H1 (cell line): ENCODE measurements around the gene PDK4. TPM values are rescaled to one million over a fixed set of nuclear protein-coding genes. Genes with fewer than 3 reads are reported as not detected.

Experiments used
- CTCF ChIA-PET: fragments of 300-600 bp; sonication (Branson Sonifier 250); formaldehyde crosslinking; loops from one replicate; lab custom pipeline; 2021; ENCODE audit not compliant: partially characterized antibody; lab: Charles Lee
- POLR2A ChIA-PET: fragments of 300-600 bp; sonication (Branson Sonifier 250); formaldehyde crosslinking; loops from one replicate; lab custom pipeline; 2021; ENCODE audit warnings: inconsistent platforms; ENCODE audit not compliant: partially characterized antibody; lab: Charles Lee
- DNase-seq, 2 experiments: peaks; one replicate each; pipeline versions ENCODE4 v3.0.0 to v3.0.0-alpha.2; 2010 to 2022; ENCODE audit warnings: low spot score in 2 of 2, low read depth in 1 of 2, mixed read lengths in 1 of 2
- FAIRE-seq: peaks from 2 replicates; lab custom pipeline; 2011; peaks lifted over from hg19 to GRCh38; lab: Jason Lieb, UNC
- H2AFZ ChIP-seq: 2 replicates; pipeline ENCODE4 v1.8.1; 2012; ENCODE audit warnings: low read length, inconsistent platforms
- H2AK5ac ChIP-seq: 2 replicates; pipeline ENCODE4 v1.6.1; 2013; ENCODE audit warnings: low read depth, low read length
- H2BK120ac ChIP-seq: replicated peaks from 2 replicates; pipeline ENCODE3; 2013; ENCODE audit warnings: low read depth, low read length, inconsistent platforms
- H2BK12ac ChIP-seq: 2 replicates; pipeline ENCODE4 v1.6.1; 2013; ENCODE audit warnings: low read depth, low read length
- H2BK15ac ChIP-seq: 2 replicates; pipeline ENCODE4 v1.6.1; 2013; ENCODE audit warnings: low read length
- H2BK20ac ChIP-seq: 2 replicates; pipeline ENCODE4 v1.6.1; 2013; ENCODE audit warnings: low read length
- H2BK5ac ChIP-seq: 2 replicates; pipeline ENCODE4 v1.6.1; 2013; ENCODE audit warnings: low read depth, low read length
- H3K14ac ChIP-seq: 2 replicates; pipeline ENCODE4 v1.6.1; 2013; ENCODE audit warnings: inconsistent platforms; ENCODE audit not compliant: insufficient read length
- H3K18ac ChIP-seq: 2 replicates; pipeline ENCODE4 v1.6.1; 2013; ENCODE audit warnings: low read length; ENCODE audit errors: extremely low read depth
- H3K23ac ChIP-seq: 2 replicates; pipeline ENCODE4 v1.6.1; 2013; ENCODE audit warnings: inconsistent platforms; ENCODE audit not compliant: insufficient read length
- H3K23me2 ChIP-seq: 2 replicates; pipeline ENCODE4 v1.6.1; 2013; ENCODE audit warnings: low read depth, low read length
- H3K27ac ChIP-seq: 2 replicates; pipeline ENCODE4 v1.6.1; 2011; ENCODE audit warnings: low read depth, low read length, inconsistent platforms
- H3K27me3 ChIP-seq, 4 experiments: replicated peaks in 1 of 4; 1 replicate in 1 of 4; 2 replicates in 3 of 4; pipeline versions ENCODE4 v1.6.1 to v1.8.1; 2011 to 2013; ENCODE audit warnings: low read length in 3 of 4, mild to moderate bottlenecking in 3 of 4, inconsistent platforms in 2 of 4, mixed read lengths in 2 of 4, moderate library complexity in 1 of 4; ENCODE audit not compliant: control insufficient read depth in 3 of 4, insufficient read depth in 3 of 4; ENCODE audit errors: extremely low read depth in 1 of 4
- H3K36me3 ChIP-seq, 4 experiments: 2 replicates each; pipeline versions ENCODE4 v1.6.1 to v1.8.1; 2011 to 2013; ENCODE audit warnings: mild to moderate bottlenecking in 4 of 4, low read length in 3 of 4, moderate library complexity in 2 of 4, control low read depth in 1 of 4, inconsistent platforms in 1 of 4; ENCODE audit not compliant: insufficient read depth in 4 of 4, control insufficient read depth in 2 of 4
- H3K4ac ChIP-seq: replicated peaks from 2 replicates; pipeline ENCODE3; 2013; ENCODE audit warnings: low read length, low read depth, mixed read lengths, inconsistent platforms; ENCODE audit not compliant: insufficient read length
- H3K4me1 ChIP-seq, 4 experiments: replicated peaks in 1 of 4; 1 replicate in 1 of 4; 2 replicates in 3 of 4; pipeline versions ENCODE4 v1.6.1 to v1.8.1; 2011 to 2013; ENCODE audit warnings: low read length in 3 of 4, inconsistent platforms in 2 of 4, mixed read lengths in 1 of 4; ENCODE audit not compliant: insufficient read depth in 4 of 4, control insufficient read depth in 3 of 4
- H3K4me2 ChIP-seq, 2 experiments: 2 replicates each; pipeline versions ENCODE4 v1.6.1 to v1.8.1; 2011 to 2013; ENCODE audit warnings: low read depth in 2 of 2, low read length in 2 of 2, control low read depth in 1 of 2, inconsistent platforms in 1 of 2, mild to moderate bottlenecking in 1 of 2; ENCODE audit not compliant: insufficient read depth in 1 of 2
- H3K4me3 ChIP-seq, 4 experiments: fragments of 200-600, 300-600 bp in 1 of 4; sonication (generic), shearing (Covaris generic), sonication (Bioruptor Twin) in 1 of 4; 2 replicates each; pipeline versions ENCODE4 v1.5.1 to v1.8.1; 2011 to 2016; ENCODE audit warnings: low read length in 4 of 4, low read depth in 3 of 4, control low read depth in 2 of 4, inconsistent platforms in 2 of 4, mild to moderate bottlenecking in 2 of 4, mixed read lengths in 1 of 4, moderate library complexity in 1 of 4; ENCODE audit not compliant: insufficient read depth in 2 of 4; ENCODE audit errors: extremely low read depth in 1 of 4
- H3K56ac ChIP-seq: replicated peaks from 2 replicates; pipeline ENCODE3; 2013; ENCODE audit warnings: low read depth, mild to moderate bottlenecking, mixed read lengths, low read length, inconsistent platforms; ENCODE audit not compliant: insufficient read length
- H3K79me1 ChIP-seq: 2 replicates; pipeline ENCODE4 v1.6.1; 2013; ENCODE audit warnings: low read depth, low read length, control low read depth
- H3K79me2 ChIP-seq, 2 experiments: 2 replicates each; pipeline versions ENCODE4 v1.6.1 to v1.8.1; 2012 to 2013; ENCODE audit warnings: low read length in 2 of 2, mild to moderate bottlenecking in 2 of 2, inconsistent platforms in 1 of 2; ENCODE audit not compliant: insufficient read depth in 2 of 2, control insufficient read depth in 1 of 2
- H3K9ac ChIP-seq, 4 experiments: replicated peaks in 1 of 4; 1 replicate in 1 of 4; 2 replicates in 3 of 4; pipeline versions ENCODE4 v1.6.1 to v1.8.1; 2011 to 2013; ENCODE audit warnings: low read depth in 3 of 4, low read length in 3 of 4, control low read depth in 2 of 4, mild to moderate bottlenecking in 2 of 4, moderate library complexity in 2 of 4, inconsistent platforms in 1 of 4; ENCODE audit errors: extremely low read depth in 1 of 4
- H3K9me3 ChIP-seq, 2 experiments: 2 replicates each; pipeline versions ENCODE4 v1.6.1 to v1.8.1; 2012 to 2013; ENCODE audit warnings: mild to moderate bottlenecking in 2 of 2, moderate library complexity in 2 of 2, control low read depth in 1 of 2, inconsistent platforms in 1 of 2, low read depth in 1 of 2, low read length in 1 of 2, mixed read lengths in 1 of 2; ENCODE audit not compliant: insufficient read depth in 2 of 2
- H4K20me1 ChIP-seq, 2 experiments: replicated peaks in 1 of 2; 2 replicates each; pipeline versions ENCODE3 to v1.8.1; 2011 to 2013; ENCODE audit warnings: inconsistent platforms in 2 of 2, low read length in 2 of 2, mild to moderate bottlenecking in 1 of 2; ENCODE audit not compliant: insufficient read depth in 2 of 2, control insufficient read depth in 1 of 2
- H4K5ac ChIP-seq: 2 replicates; pipeline ENCODE4 v1.6.1; 2013; ENCODE audit warnings: low read length, low read depth, mixed read lengths, inconsistent platforms; ENCODE audit not compliant: insufficient read length
- H4K8ac ChIP-seq: 2 replicates; pipeline ENCODE4 v1.8.0; 2013; ENCODE audit warnings: mild to moderate bottlenecking, moderate library complexity, low read length, inconsistent platforms; ENCODE audit not compliant: insufficient read depth; ENCODE audit errors: extremely low read depth
- H4K91ac ChIP-seq: replicated peaks from 2 replicates; pipeline ENCODE3; 2013; ENCODE audit warnings: low read length, mixed read lengths, inconsistent platforms; ENCODE audit not compliant: insufficient read length
- ASH2L ChIP-seq: fragments of 200-600, 300-600 bp; sonication (generic); IDR thresholded peaks from one replicate; pipeline ENCODE4 v1.7.1; 2017; ENCODE audit warnings: low read length
- CEBPB ChIP-seq: IDR thresholded peaks from 2 replicates; pipeline ENCODE4 v1.6.1; 2012; ENCODE audit warnings: low read depth, low read length
- EGR1 ChIP-seq: IDR thresholded peaks from 2 replicates; pipeline ENCODE4 v1.6.1; 2011; ENCODE audit warnings: low read depth, low read length, borderline replicate concordance
- RBBP5 ChIP-seq: IDR thresholded peaks from 2 replicates; pipeline ENCODE4 v1.7.1; 2012; ENCODE audit warnings: low read depth, mild to moderate bottlenecking, inconsistent platforms, low read length, moderate library complexity, borderline replicate concordance
- RXRA ChIP-seq: IDR thresholded peaks from 2 replicates; pipeline ENCODE4 v1.6.1; 2011; ENCODE audit warnings: low read depth, mild to moderate bottlenecking, low read length, moderate library complexity; ENCODE audit not compliant: insufficient read depth
- SIX5 ChIP-seq: IDR thresholded peaks from 2 replicates; pipeline ENCODE4 v1.6.1; 2011; ENCODE audit warnings: mild to moderate bottlenecking, low read depth, low read length
- SUZ12 ChIP-seq: fragments of 200-600 bp; sonication (generic); IDR thresholded peaks from 2 replicates; pipeline ENCODE4 v1.6.1; 2012; ENCODE audit warnings: mild to moderate bottlenecking, inconsistent platforms, low read length, moderate library complexity, mixed read lengths
- TEAD4 ChIP-seq: IDR thresholded peaks from 2 replicates; pipeline ENCODE4 v1.6.1; 2012; ENCODE audit warnings: low read depth, low read length, inconsistent platforms, mixed read lengths
- WGBS, 2 experiments: shearing (Covaris generic) in 1 of 2; methylation state at CpG; one replicate each; pipeline versions ENCODE4 v1.1.6 to v1.1.7; 2013 to 2015; ENCODE audit warnings: low lambda C conversion rate in 2 of 2, mixed read lengths in 2 of 2, inconsistent platforms in 1 of 2, low coverage in 1 of 2, missing lambda C conversion rate in 1 of 2; ENCODE audit not compliant: insufficient replicate concordance in 2 of 2, insufficient coverage in 1 of 2, insufficient read length in 1 of 2; ENCODE audit errors: extremely low coverage in 1 of 2, missing lambda C conversion rate in 1 of 2; 5-methylcytosine and 5-hydroxymethylcytosine counted together
- polyA plus RNA-seq, 7 experiments: library from polyadenylated mRNA; depleted of rRNA in 3 of 7; stranded (reverse) in 5 of 7; unstranded in 2 of 7; fragments of >200 nt in 5 of 7; fragments of 200-250 nt in 2 of 7; gene quantifications; 1 replicate in 5 of 7; 2 replicates in 1 of 7; 4 replicates in 1 of 7; pipeline versions ENCODE4 v1.2.1 to v1.2.3, GENCODE V29; 2011 to 2013; ENCODE audit warnings: missing spikeins in 2 of 7, mixed read lengths in 2 of 7
- total RNA-seq: library from RNA; stranded (reverse); fragmentation: NEBNext Ultra II Directional; extraction: Animal tissue kit (Norgen Biotek cat#: 25700); gene quantifications from 2 replicates; pipeline ENCODE4 v1.2.1, GENCODE V29; 2021

PDK4 gene
- total and polyA plus RNA-seq, 2 of the 8 experiments (the other 6 are each of a cell fraction or from before 2014, with no cell fraction given): 0.26 TPM; not detected in 1

- Histone ChIP-seq H3K79me2 (no peaks in the 10 kb centered on the region), H3K27ac (no peak overlapping the region), H3K9me3 (no peaks in the 10 kb centered on the region), H3K4me2 (no peak overlapping the region), H3K4me1 (no peaks in the 10 kb centered on the region; a peak in 1 of 7 replicates), H2BK12ac (no peak overlapping the region), H3K18ac (no peak overlapping the region), H2BK15ac (no peak overlapping the region), H3K23ac (no peak overlapping the region), H2BK20ac (no peak overlapping the region), H4K20me1 (no peaks in the 10 kb centered on the region), H3K4me3 (no peak overlapping the region), H2AFZ (no peak overlapping the region), H3K56ac (no peak overlapping the region), H2AK5ac (no peak overlapping the region), H3K14ac (no peak overlapping the region), H3K23me2 (peaks cover 11% of the 10 kb centered on the region), H3K9ac (no peak overlapping the region), H3K36me3 (no peaks in the 10 kb centered on the region), H2BK5ac (no peak overlapping the region), H4K8ac (no peak overlapping the region), H3K79me1 (no peaks in the 10 kb centered on the region), H3K4ac (no peak overlapping the region), H4K91ac (no peak overlapping the region), H3K27me3 (peaks cover 0 to 25% (median 17%) of the 10 kb centered on the region in 4 experiments; a peak in 6 of 7 replicates), H4K5ac (no peak overlapping the region), H2BK120ac (no peak overlapping the region)
- POLR2A ChIA-PET: no interaction called here
- FAIRE-seq (no peak), DNase-seq (no peak)
- 76% methylated on average over 5 of the region's 5 CpGs; no CpG with 5 or more reads in 1 of the 2 experiments for WGBS, 2 experiments
- CTCF ChIA-PET: interaction anchor here (0.8 to 2.4 kb wide), 2 partner anchors 66 to 98 kb away, joined by 3 to 10 read pairs; no protein-coding TSS in a partner anchor
- TF ChIP-seq RBBP5: no peak
- TF ChIP-seq ASH2L: no peak
- no peak for TF ChIP-seq TEAD4
- TF ChIP-seq CEBPB: no peak
- TF ChIP-seq SIX5: no peak
- TF ChIP-seq SUZ12: no peak
- no peak for TF ChIP-seq EGR1
- TF ChIP-seq RXRA: no peak
Measured at GRCh38 chr7:95592570-95592969, 3.7 kb downstream of the PDK4 start.
